SH-SY5Y (cell line): ENCODE data around the gene NBDY.

ENCODE experiments used
- GATA2 ChIP-seq: IDR thresholded peaks from 2 replicates; pipeline ENCODE4 v1.6.1; 2011; ENCODE audit warnings: mild to moderate bottlenecking, low read depth, low read length
- GATA3 ChIP-seq: IDR thresholded peaks from 2 replicates; pipeline ENCODE4 v1.6.1; 2011; ENCODE audit warnings: low read depth, mild to moderate bottlenecking, low read length, moderate library complexity

DNA sequence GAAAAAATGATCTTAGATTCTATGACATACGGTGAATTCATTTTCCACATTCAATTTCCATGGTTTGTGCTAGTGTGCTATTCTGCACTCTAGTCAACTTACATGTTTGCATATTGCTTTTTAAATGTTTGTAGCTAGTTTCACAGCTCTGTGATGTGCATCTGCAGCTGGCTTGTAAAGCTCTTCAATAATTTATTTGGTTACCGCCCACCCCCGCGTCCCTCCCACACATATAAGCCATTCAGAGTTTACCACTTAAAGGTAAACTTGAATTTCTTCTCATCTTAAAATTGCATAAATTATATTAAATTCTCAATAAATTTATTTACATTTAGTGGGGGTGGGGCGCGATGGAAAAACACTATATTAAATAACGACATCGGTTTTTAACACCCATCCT lies 291 bp upstream of the NBDY start:
- TF ChIP-seq GATA3 (no peak), GATA2 (no peak)
